HepG2 (cell line): ENCODE results near the gene CXCR5. TPM values are rescaled to one million over a fixed set of nuclear protein-coding genes. Genes with fewer than 3 reads are reported as not detected.

Experiments used
- DPF2 ChIP-seq: sonication (generic); formaldehyde crosslinking; IDR thresholded peaks from 2 replicates; pipeline ENCODE4 v1.4.0; 2020; ENCODE audit warnings: mild to moderate bottlenecking, low read depth, missing genetic modification reagents, borderline replicate concordance
- FOSL2 ChIP-seq: sonication (generic); formaldehyde crosslinking; IDR thresholded peaks from 2 replicates; pipeline ENCODE4 v1.4.0; 2020; ENCODE audit warnings: missing genetic modification reagents
- FOXA1 ChIP-seq, 2 experiments: fragments of 450-650 bp in 1 of 2; sonication (generic) in 1 of 2; formaldehyde crosslinking in 1 of 2; IDR thresholded peaks; 2 replicates each; pipeline versions ENCODE4 v1.4.0 to v1.6.1; 2016 to 2020; ENCODE audit warnings: missing genetic modification reagents in 1 of 2
- MAFK ChIP-seq, 2 experiments: IDR thresholded peaks in 1 of 2; conservative IDR thresholded peaks in 1 of 2; 2 replicates each; pipeline ENCODE4 v1.6.1; 2011; ENCODE audit warnings: improper control_type of control experiment in 2 of 2, low read length in 2 of 2
- MYC ChIP-seq: sonication (generic); formaldehyde crosslinking; IDR thresholded peaks from 2 replicates; pipeline ENCODE4 v1.9.0; 2021; ENCODE audit warnings: missing genetic modification reagents, borderline replicate concordance
- NFE2L1 ChIP-seq: sonication (generic); formaldehyde crosslinking; IDR thresholded peaks from 2 replicates; pipeline ENCODE4 v1.4.0; 2020; ENCODE audit warnings: missing genetic modification reagents, mild to moderate bottlenecking, borderline replicate concordance
- NR1H2 ChIP-seq: sonication (generic); formaldehyde crosslinking; IDR thresholded peaks from 2 replicates; pipeline ENCODE4 v1.8.1; 2022; ENCODE audit warnings: low read depth, missing genetic modification reagents, borderline replicate concordance
- PAF1 ChIP-seq: IDR thresholded peaks from 2 replicates; pipeline ENCODE4 v1.6.1; 2016; ENCODE audit warnings: missing genetic modification reagents, missing compliant biosample characterization
- PHB2 ChIP-seq: fragments of 450-650 bp; IDR thresholded peaks from 2 replicates; pipeline ENCODE4 v1.6.1; 2018; ENCODE audit not compliant: partially characterized antibody
- TBX3 ChIP-seq: fragments of 450-650 bp; IDR thresholded peaks from 2 replicates; pipeline ENCODE4 v1.6.1; 2017; ENCODE audit warnings: antibody characterized with exemption, mild to moderate bottlenecking, inconsistent platforms, borderline replicate concordance
- XRCC5 ChIP-seq: fragments of 200-400 bp; formaldehyde crosslinking; optimal IDR thresholded peaks from 2 replicates; pipeline ENCODE3; 2017; ENCODE audit warnings: mild to moderate bottlenecking, low read length
- ZFP37 ChIP-seq: sonication (generic); formaldehyde crosslinking; IDR thresholded peaks from 2 replicates; pipeline ENCODE4 v1.4.0; 2020; ENCODE audit warnings: missing genetic modification reagents, borderline replicate concordance
- ZFX ChIP-seq: sonication (generic); formaldehyde crosslinking; IDR thresholded peaks from 2 replicates; pipeline ENCODE4 v1.4.0; 2020; ENCODE audit warnings: mild to moderate bottlenecking, low read depth, missing genetic modification reagents, moderate library complexity
- ZIK1 ChIP-seq: sonication (generic); formaldehyde crosslinking; IDR thresholded peaks from 2 replicates; pipeline ENCODE4 v1.5.0; 2020; ENCODE audit warnings: mild to moderate bottlenecking, low read depth, missing genetic modification reagents, borderline replicate concordance
- ZNF343 ChIP-seq: sonication (generic); formaldehyde crosslinking; IDR thresholded peaks from 2 replicates; pipeline ENCODE4 v1.4.0; 2020; ENCODE audit warnings: mild to moderate bottlenecking, missing genetic modification reagents
- ZNF382 ChIP-seq: sonication (generic); formaldehyde crosslinking; IDR thresholded peaks from 2 replicates; pipeline ENCODE4 v1.5.0; 2020; ENCODE audit warnings: missing genetic modification reagents, mild to moderate bottlenecking, borderline replicate concordance
- ZNF549 ChIP-seq: sonication (generic); formaldehyde crosslinking; IDR thresholded peaks from 2 replicates; pipeline ENCODE4 v1.5.0; 2020; ENCODE audit warnings: missing genetic modification reagents
- ZNF674 ChIP-seq: sonication (generic); formaldehyde crosslinking; IDR thresholded peaks from 2 replicates; pipeline ENCODE4 v1.5.0; 2020; ENCODE audit warnings: low read depth, mild to moderate bottlenecking, missing genetic modification reagents
- ZNF703 ChIP-seq: sonication (generic); formaldehyde crosslinking; IDR thresholded peaks from 2 replicates; pipeline ENCODE4 v1.5.1; 2020; ENCODE audit warnings: missing genetic modification reagents, mild to moderate bottlenecking, moderate library complexity, borderline replicate concordance
- polyA plus RNA-seq, 8 experiments: library from polyadenylated mRNA; depleted of rRNA in 3 of 8; stranded (reverse) in 7 of 8; unstranded in 1 of 8; fragments of >200 nt; fragmentation: Illumina TruSeq in 4 of 8; extraction: Trizol in 4 of 8; gene quantifications; 2 replicates each; pipeline versions ENCODE4 v1.2.1 to v1.2.3, GENCODE V29; 2011 to 2016; ENCODE audit warnings: low read depth in 4 of 8, missing spikeins in 1 of 8, mixed read lengths in 1 of 8; ENCODE audit not compliant: insufficient read depth in 1 of 8
- total RNA-seq, 5 experiments: library from RNA; depleted of rRNA; stranded (reverse); fragments of >200 nt; fragmentation: Illumina TruSeq; extraction: Trizol; gene quantifications; 2 replicates each; pipeline ENCODE4 v1.2.3, GENCODE V29; 2016; ENCODE audit warnings: low read depth in 1 of 5
- TF ChIP-seq, protein P1 (sequence below): sonication (generic); formaldehyde crosslinking; IDR thresholded peaks from 2 replicates; pipeline ENCODE4 v1.4.0; 2020; ENCODE audit warnings: missing genetic modification reagents, mild to moderate bottlenecking, borderline replicate concordance
- TF ChIP-seq, protein P2 (sequence below): sonication (generic); formaldehyde crosslinking; IDR thresholded peaks from 2 replicates; pipeline ENCODE4 v1.4.0; 2020; ENCODE audit warnings: missing genetic modification reagents
- TF ChIP-seq, protein P3 (sequence below): sonication (generic); formaldehyde crosslinking; IDR thresholded peaks from 2 replicates; pipeline ENCODE4 v1.8.0; 2022; ENCODE audit warnings: missing genetic modification reagents, mild to moderate bottlenecking, borderline replicate concordance

The CXCR5 gene
- total and polyA plus RNA-seq, 2 of the 13 experiments (the other 11 are each of a cell fraction or from before 2014, with no cell fraction given) = not detected

DNA sequence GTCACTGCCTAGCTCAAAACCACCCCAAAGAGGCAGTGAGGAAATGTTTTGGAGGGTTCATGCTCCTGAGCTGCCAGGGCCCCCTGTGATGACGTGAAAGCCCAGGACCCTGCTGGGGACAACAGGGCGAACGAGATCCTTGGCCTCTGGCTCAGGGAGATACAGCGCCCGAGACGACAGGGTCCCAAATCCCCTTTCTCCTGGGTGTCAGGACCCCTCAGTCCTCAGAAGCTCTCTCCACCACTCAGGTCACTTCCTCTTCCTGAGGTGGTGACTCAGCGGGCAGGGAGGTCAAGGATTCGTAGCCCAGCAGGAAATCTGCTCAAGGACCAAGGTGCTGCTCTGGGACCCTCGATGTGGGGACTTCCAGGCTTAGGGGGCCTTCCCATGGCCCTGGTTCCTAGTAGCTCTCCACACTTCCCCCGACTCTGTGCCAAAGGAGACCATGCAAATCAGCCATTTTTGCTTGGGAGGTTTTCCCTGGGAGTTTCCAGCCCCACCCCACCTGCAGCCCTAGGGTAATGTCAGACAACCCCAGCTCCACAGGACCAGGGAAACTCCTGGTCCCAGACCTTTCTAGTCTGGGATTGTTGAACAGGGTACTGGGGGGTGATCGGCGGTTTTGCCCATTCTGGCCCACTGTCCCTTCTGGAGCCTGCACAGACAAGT is 29.2 kb downstream of the CXCR5 start (continued):
- TF ChIP-seq, protein P1, sequence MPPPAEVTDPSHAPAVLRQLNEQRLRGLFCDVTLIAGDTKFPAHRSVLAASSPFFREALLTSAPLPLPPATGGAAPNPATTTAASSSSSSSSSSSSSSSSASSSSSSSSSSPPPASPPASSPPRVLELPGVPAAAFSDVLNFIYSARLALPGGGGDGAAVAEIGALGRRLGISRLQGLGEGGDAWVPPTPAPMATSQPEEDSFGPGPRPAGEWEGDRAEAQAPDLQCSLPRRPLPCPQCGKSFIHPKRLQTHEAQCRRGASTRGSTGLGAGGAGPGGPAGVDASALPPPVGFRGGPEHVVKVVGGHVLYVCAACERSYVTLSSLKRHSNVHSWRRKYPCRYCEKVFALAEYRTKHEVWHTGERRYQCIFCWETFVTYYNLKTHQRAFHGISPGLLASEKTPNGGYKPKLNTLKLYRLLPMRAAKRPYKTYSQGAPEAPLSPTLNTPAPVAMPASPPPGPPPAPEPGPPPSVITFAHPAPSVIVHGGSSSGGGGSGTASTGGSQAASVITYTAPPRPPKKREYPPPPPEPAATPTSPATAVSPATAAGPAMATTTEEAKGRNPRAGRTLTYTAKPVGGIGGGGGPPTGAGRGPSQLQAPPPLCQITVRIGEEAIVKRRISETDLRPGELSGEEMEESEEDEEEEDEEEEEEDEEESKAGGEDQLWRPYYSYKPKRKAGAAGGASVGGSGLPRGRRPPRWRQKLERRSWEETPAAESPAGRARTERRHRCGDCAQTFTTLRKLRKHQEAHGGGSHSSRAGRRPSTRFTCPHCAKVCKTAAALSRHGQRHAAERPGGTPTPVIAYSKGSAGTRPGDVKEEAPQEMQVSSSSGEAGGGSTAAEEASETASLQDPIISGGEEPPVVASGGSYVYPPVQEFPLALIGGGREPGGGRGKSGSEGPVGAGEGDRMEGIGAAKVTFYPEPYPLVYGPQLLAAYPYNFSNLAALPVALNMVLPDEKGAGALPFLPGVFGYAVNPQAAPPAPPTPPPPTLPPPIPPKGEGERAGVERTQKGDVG = peak; percentile 35; the same call in 1 of the 2 replicates
- TF ChIP-seq ZNF343 (CRISPR knock-in tag) (no peak), MAFK (conservative IDR thresholded peaks at IDR 0.05 in 1 of 2, IDR thresholded peaks at IDR 0.05 in 1 of 2; ENCODE audit: low read length in 2 of 2) (no peak), PHB2 (no peak), TBX3 (no peak), FOSL2 (CRISPR knock-in tag) (peak; percentile 77), NR1H2 (CRISPR knock-in tag) (no peak), NFE2L1 (CRISPR knock-in tag) (no peak), PAF1 (CRISPR knock-in tag) (no peak), ZNF382 (CRISPR knock-in tag) (0 out of 2 replicates have a peak, but pooled peaks have one; percentile 34), XRCC5 (no peak), ZNF549 (CRISPR knock-in tag) (no peak), FOXA1 (IDR thresholded peaks at IDR 0.05) (no peak), FOXA1 (CRISPR knock-in tag; IDR thresholded peaks at IDR 0.05) (no peak), MYC (CRISPR knock-in tag) (no peak), ZFP37 (CRISPR knock-in tag) (no peak), ZIK1 (CRISPR knock-in tag) (no peak), ZNF674 (no peak), DPF2 (no peak), ZFX (no peak), ZNF703 (CRISPR knock-in tag) (no peak)
- TF ChIP-seq, protein P2, sequence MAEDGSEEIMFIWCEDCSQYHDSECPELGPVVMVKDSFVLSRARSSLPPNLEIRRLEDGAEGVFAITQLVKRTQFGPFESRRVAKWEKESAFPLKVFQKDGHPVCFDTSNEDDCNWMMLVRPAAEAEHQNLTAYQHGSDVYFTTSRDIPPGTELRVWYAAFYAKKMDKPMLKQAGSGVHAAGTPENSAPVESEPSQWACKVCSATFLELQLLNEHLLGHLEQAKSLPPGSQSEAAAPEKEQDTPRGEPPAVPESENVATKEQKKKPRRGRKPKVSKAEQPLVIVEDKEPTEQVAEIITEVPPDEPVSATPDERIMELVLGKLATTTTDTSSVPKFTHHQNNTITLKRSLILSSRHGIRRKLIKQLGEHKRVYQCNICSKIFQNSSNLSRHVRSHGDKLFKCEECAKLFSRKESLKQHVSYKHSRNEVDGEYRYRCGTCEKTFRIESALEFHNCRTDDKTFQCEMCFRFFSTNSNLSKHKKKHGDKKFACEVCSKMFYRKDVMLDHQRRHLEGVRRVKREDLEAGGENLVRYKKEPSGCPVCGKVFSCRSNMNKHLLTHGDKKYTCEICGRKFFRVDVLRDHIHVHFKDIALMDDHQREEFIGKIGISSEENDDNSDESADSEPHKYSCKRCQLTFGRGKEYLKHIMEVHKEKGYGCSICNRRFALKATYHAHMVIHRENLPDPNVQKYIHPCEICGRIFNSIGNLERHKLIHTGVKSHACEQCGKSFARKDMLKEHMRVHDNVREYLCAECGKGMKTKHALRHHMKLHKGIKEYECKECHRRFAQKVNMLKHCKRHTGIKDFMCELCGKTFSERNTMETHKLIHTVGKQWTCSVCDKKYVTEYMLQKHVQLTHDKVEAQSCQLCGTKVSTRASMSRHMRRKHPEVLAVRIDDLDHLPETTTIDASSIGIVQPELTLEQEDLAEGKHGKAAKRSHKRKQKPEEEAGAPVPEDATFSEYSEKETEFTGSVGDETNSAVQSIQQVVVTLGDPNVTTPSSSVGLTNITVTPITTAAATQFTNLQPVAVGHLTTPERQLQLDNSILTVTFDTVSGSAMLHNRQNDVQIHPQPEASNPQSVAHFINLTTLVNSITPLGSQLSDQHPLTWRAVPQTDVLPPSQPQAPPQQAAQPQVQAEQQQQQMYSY (CRISPR knock-in tag) = no peak
- TF ChIP-seq, protein P3, sequence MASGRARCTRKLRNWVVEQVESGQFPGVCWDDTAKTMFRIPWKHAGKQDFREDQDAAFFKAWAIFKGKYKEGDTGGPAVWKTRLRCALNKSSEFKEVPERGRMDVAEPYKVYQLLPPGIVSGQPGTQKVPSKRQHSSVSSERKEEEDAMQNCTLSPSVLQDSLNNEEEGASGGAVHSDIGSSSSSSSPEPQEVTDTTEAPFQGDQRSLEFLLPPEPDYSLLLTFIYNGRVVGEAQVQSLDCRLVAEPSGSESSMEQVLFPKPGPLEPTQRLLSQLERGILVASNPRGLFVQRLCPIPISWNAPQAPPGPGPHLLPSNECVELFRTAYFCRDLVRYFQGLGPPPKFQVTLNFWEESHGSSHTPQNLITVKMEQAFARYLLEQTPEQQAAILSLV (CRISPR knock-in tag) = no peak
